Activated naive CD4-positive, alpha-beta T cell (primary cell): Measurements from ENCODE around the gene MAPK1.
"Not testable (repeated sequence)": the region's sequence is repeated elsewhere in the genome, so short reads cannot be mapped to it uniquely, and the experiment has no call there.

ENCODE experiments used
- DNase-seq, 4 experiments: peaks; one replicate each; lab custom pipeline; 2025; lab: John Stamatoyannopoulos, UW

Gene MAPK1

GRCh38 chr22:21755851-21756284 lies 111.6 kb downstream of the MAPK1 start:
- no peak for DNase-seq

GRCh38 chr22:21754523-21754922 lies 112.9 kb downstream of the MAPK1 start:
- no peak for DNase-seq

- no peak for DNase-seq
These were observed 113.9 kb downstream of the MAPK1 start for GRCh38 chr22:21753374-21754111.

GRCh38 chr22:21752276-21752675 lies 115.2 kb downstream of the MAPK1 start:
- no peak for DNase-seq

GRCh38 chr22:21745948-21746347 lies 121.5 kb downstream of the MAPK1 start:
- DNase-seq, result no peak

GRCh38 chr22:21744917-21745316 lies 122.5 kb downstream of the MAPK1 start:
- not testable (repeated sequence) for DNase-seq

GRCh38 chr22:21741790-21742189 lies 125.7 kb downstream of the MAPK1 start:
- DNase-seq, result no peak

GRCh38 chr22:21741059-21741458 lies 126.4 kb downstream of the MAPK1 start:
- no peak for DNase-seq

- DNase-seq, result no peak
These were observed 127.5 kb downstream of the MAPK1 start for GRCh38 chr22:21739828-21740377.

- no peak for DNase-seq
These were observed 128.5 kb downstream of the MAPK1 start for GRCh38 chr22:21738966-21739365.

- no peak for DNase-seq
These were observed 129.4 kb downstream of the MAPK1 start for GRCh38 chr22:21738081-21738480.

GRCh38 chr22:21736948-21737347 lies 130.5 kb downstream of the MAPK1 start:
- no peak for DNase-seq

- no peak for DNase-seq
These were observed 131.3 kb downstream of the MAPK1 start for GRCh38 chr22:21736084-21736642.

- DNase-seq, result peak; percentile 63 to 96 (median 86)
These were observed 132.0 kb downstream of the MAPK1 start, which contains the start of gene YPEL1 for GRCh38 chr22:21735200-21736083. Gene YPEL1 (minus strand): TSS chr22:21735794. CDS start chr22:21710744, 25,050 bp downstream.

- no peak for DNase-seq
These were observed 132.8 kb downstream of the MAPK1 start for GRCh38 chr22:21734540-21735199.

- no peak for DNase-seq
These were observed 135.9 kb downstream of the MAPK1 start for GRCh38 chr22:21731503-21731902.

GRCh38 chr22:21730535-21731308 lies 136.7 kb downstream of the MAPK1 start:
- DNase-seq, result no peak

GRCh38 chr22:21729184-21729583 lies 138.3 kb downstream of the MAPK1 start:
- not testable (repeated sequence) for DNase-seq

GRCh38 chr22:21728270-21728669 lies 139.2 kb downstream of the MAPK1 start:
- no peak for DNase-seq

- DNase-seq, result no peak
These were observed 139.7 kb downstream of the MAPK1 start for GRCh38 chr22:21727768-21728167.

- DNase-seq, result no peak
These were observed 140.3 kb downstream of the MAPK1 start for GRCh38 chr22:21727159-21727558.
